Left ventricle myocardium inferior (tissue), 1 donor: ENCODE data around the gene BCAS1. TPM values are rescaled to one million over a fixed set of nuclear protein-coding genes. Genes with fewer than 3 reads are reported as not detected.

Source experiments
- DNase-seq: peaks from one replicate; pipeline ENCODE4 v3.0.0-alpha.2; 2020
- H3K27ac ChIP-seq: fragments of 200-600 bp; replicated peaks from 2 replicates; pipeline ENCODE4 v1.8.0; 2021
- H3K27me3 ChIP-seq: fragments of 200-600 bp; 2 replicates; pipeline ENCODE4 v1.8.0; 2021; ENCODE audit warnings: low read depth
- H3K36me3 ChIP-seq: fragments of 200-600 bp; 2 replicates; pipeline ENCODE4 v1.8.0; 2021
- H3K4me1 ChIP-seq: fragments of 200-600 bp; 2 replicates; pipeline ENCODE4 v1.8.0; 2021
- H3K4me3 ChIP-seq: fragments of 200-600 bp; 2 replicates; pipeline ENCODE4 v1.8.0; 2021; ENCODE audit warnings: mild to moderate bottlenecking, moderate library complexity
- H3K9me3 ChIP-seq: fragments of 200-600 bp; replicated peaks from 2 replicates; pipeline ENCODE4 v1.8.0; 2021
- intact Hi-C: fragments of 100-400 bp; cut with micrococcal nuclease; formaldehyde crosslinking; loops from one replicate; pipeline ENCODE4 v1.11.0; 2022
- total RNA-seq: library from RNA; stranded (reverse); fragmentation: NEBNext Ultra II Directional; extraction: Animal tissue kit (Norgen Biotek cat#: 25700); gene quantifications from one replicate; pipeline ENCODE4 v1.2.1, GENCODE V29; 2021
- TF ChIP-seq, protein P1 (sequence below): fragments of 200-600 bp; IDR thresholded peaks from 2 replicates; pipeline ENCODE4 v1.8.0; 2021; ENCODE audit warnings: antibody characterized with exemption, mild to moderate bottlenecking, borderline replicate concordance
- donor health status: DM: no; HTN: yes; CAD: no; lungs with severe emphysema.

BCAS1 gene
- total RNA-seq, 1 donor from 2014 or later: not detected

DNA sequence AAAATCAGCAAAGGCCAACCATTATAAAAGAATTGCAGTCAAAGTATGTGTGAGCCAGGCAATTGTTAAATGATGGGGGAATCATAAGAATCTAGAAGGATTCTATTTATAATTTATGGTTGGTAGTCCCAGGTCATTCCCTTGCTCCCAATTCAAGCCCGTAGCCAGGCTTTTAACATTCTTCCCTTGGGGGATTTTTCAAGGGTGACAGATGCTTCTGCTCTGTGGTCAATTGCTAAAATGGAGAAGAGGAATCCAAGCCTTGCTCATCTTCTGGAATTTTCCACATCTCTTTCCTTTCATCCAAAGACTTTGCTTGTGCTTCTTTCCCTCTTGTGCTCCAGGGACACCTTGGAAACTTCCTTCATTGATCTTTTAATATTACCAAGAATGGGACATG lies 18.0 kb upstream of the BCAS1 start:
- no peaks in the 10 kb centered on the region for H3K9me3 ChIP-seq
- H3K36me3 ChIP-seq: no peaks in the 10 kb centered on the region
- H3K27ac ChIP-seq: no peak overlapping the region
- no peaks in the 10 kb centered on the region for H3K4me1 ChIP-seq
- no peak for DNase-seq
- H3K4me3 ChIP-seq: no peak overlapping the region
- H3K27me3 ChIP-seq: peaks cover 31% of the 10 kb centered on the region
- TF ChIP-seq, protein P1, sequence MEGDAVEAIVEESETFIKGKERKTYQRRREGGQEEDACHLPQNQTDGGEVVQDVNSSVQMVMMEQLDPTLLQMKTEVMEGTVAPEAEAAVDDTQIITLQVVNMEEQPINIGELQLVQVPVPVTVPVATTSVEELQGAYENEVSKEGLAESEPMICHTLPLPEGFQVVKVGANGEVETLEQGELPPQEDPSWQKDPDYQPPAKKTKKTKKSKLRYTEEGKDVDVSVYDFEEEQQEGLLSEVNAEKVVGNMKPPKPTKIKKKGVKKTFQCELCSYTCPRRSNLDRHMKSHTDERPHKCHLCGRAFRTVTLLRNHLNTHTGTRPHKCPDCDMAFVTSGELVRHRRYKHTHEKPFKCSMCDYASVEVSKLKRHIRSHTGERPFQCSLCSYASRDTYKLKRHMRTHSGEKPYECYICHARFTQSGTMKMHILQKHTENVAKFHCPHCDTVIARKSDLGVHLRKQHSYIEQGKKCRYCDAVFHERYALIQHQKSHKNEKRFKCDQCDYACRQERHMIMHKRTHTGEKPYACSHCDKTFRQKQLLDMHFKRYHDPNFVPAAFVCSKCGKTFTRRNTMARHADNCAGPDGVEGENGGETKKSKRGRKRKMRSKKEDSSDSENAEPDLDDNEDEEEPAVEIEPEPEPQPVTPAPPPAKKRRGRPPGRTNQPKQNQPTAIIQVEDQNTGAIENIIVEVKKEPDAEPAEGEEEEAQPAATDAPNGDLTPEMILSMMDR: no peak
- intact Hi-C loops: no loop called here

DNA sequence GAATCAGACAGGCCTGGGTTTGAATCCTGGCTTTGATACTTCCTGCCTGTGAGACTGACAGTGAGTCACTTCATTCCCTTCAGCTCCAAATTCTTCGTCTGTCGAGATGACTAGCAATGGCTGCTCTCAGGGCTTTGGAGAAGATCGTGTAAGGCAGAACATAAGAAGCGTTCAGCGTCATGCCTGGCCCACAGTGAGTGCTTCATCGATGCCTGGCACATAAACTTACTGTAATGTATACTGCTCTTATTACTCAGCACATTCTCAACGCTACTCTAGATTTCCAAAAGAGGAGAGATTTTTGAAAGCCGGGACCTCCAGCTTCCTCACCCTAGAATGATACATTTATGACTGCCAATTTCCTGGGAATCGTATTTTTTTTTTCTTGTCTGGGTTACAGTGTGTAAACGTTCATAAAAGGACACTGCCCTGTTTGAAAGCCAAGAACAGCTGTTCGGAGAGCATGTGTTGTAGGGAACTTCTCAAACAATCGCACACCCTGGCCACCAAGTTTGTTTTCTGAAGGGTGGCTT lies 16.2 kb upstream of the BCAS1 start:
- Histone ChIP-seq H3K9me3 (no peaks in the 10 kb centered on the region), H3K4me3 (no peak overlapping the region), H3K4me1 (no peaks in the 10 kb centered on the region), H3K27ac (no peak overlapping the region), H3K27me3 (peaks cover 27% of the 10 kb centered on the region), H3K36me3 (no peaks in the 10 kb centered on the region)
- TF ChIP-seq, protein P1: no peak
- no peak for DNase-seq
- intact Hi-C loops: no loop called here

DNA sequence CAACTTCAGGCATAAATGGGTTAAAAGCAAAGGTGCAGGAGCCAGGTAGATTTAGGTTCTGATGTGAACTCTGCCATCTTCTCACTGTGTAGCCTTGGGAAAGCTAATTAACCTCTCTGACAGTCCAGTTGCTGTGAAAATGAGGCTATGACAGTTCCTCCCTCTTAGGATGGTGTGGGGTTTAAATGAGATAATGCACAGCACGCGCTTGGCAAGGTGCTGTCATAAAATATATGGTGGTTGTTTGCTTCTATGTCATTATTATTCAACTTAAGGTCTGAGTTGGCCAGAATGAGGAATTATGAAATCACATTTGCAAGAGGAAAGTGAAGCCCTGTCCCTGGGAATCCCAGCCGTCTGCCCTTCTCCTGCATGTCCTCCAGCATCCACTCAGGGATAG lies 15.5 kb upstream of the BCAS1 start:
- DNase-seq: no peak
- Histone ChIP-seq H3K9me3 (no peaks in the 10 kb centered on the region), H3K4me3 (no peak overlapping the region), H3K4me1 (no peaks in the 10 kb centered on the region), H3K36me3 (no peaks in the 10 kb centered on the region), H3K27ac (no peak overlapping the region), H3K27me3 (peaks cover 33% of the 10 kb centered on the region)
- intact Hi-C loops: no loop called here
- TF ChIP-seq, protein P1: no peak

DNA sequence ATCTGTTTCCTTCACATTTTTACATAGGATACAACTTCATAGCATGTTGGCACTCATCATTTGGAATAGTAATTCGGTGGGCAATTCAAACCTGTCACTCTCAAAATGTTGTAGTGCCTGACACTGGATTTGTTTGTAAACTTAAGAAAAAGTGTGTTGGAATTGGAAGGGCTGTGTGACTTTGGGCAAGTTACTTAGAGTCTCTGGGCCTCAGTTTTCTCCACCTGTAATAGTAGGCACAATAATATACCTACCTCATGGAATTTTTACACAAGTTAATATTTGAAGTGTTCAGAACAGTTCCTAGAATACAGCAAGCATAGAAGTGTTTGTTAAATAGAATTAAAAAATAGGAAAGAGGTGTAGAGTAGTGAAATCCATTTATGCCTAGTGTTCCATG lies 15.0 kb upstream of the BCAS1 start:
- intact Hi-C loops: no loop called here
- no peaks in the 10 kb centered on the region for H3K4me1 ChIP-seq
- no peaks in the 10 kb centered on the region for H3K9me3 ChIP-seq
- H3K27ac ChIP-seq: no peak overlapping the region
- TF ChIP-seq, protein P1: no peak
- H3K36me3 ChIP-seq: no peaks in the 10 kb centered on the region
- no peak for DNase-seq
- peaks cover 32% of the 10 kb centered on the region for H3K27me3 ChIP-seq
- H3K4me3 ChIP-seq: no peak overlapping the region

DNA sequence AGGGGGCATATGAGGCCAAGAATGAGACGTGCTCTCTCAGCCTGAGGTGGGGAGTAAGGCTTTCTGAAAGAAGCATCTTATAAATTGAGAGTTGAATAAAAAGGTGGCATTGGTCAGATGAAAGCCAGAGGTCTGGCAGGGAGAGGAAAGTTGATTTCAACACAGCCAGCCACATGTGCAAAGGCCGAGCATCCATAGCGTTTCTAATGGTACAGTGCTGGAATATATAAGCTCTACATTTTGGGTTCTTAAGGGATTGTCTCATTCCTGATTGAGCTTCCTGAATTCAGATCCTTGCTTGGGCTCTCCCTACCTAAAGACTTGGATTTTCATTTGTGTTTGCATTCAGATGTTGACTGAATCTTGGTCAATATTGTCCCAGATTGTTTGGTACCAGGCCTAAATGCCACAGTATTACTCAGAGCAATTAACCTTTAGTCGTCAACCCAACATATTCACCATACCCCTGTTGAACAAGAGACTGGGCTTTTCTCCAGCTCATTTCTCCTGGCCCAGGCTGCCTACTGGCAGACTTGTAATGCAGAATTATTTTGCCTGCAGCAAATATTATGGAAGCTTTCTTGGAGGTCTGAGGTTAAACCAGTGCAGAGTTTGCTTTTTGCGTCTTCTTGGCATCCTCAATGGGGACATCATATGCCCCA lies 14.5 kb upstream of the BCAS1 start:
- H3K27me3 ChIP-seq: peaks cover 26% of the 10 kb centered on the region
- DNase-seq: no peak
- no peaks in the 10 kb centered on the region for H3K4me1 ChIP-seq
- H3K9me3 ChIP-seq: no peaks in the 10 kb centered on the region
- no peak overlapping the region for H3K4me3 ChIP-seq
- no peak overlapping the region for H3K27ac ChIP-seq
- TF ChIP-seq, protein P1: no peak
- intact Hi-C loops: no loop called here
- no peaks in the 10 kb centered on the region for H3K36me3 ChIP-seq
